HEK293 (cell line): ENCODE measurements around the gene SERTAD3.

Source experiments
- CTCF ChIA-PET: fragments of 350-600 bp; formaldehyde crosslinking; extraction: SDS; loops from one replicate; lab custom pipeline; 2021; ENCODE audit warnings: antibody characterized with exemption; lab: Yijun Ruan, JAX
- POLR2A ChIA-PET: fragments of 300-600 bp; formaldehyde crosslinking; extraction: SDS; loops from one replicate; lab custom pipeline; 2020; ENCODE audit warnings: antibody characterized with exemption, inconsistent platforms; lab: Yijun Ruan, JAX
- H3K27ac ChIP-seq: fragments of 200-500 bp; sonication (Bioruptor generic); 2 replicates; pipeline ENCODE4 v1.5.1; 2014; ENCODE audit warnings: low read depth, low read length, control low read depth, inconsistent platforms; ENCODE audit errors: extremely low read depth
- H3K36me3 ChIP-seq, 2 experiments: fragments of 200-500 bp in 1 of 2; sonication (Bioruptor generic) in 1 of 2; 1 replicate in 1 of 2; 2 replicates in 1 of 2; pipeline ENCODE4 v1.5.1; 2014 to 2017; ENCODE audit warnings: inconsistent platforms in 2 of 2, low read length in 2 of 2; ENCODE audit not compliant: control insufficient read depth in 2 of 2, insufficient read depth in 1 of 2
- H3K4me1 ChIP-seq: fragments of 200-500 bp; sonication (Bioruptor generic); 2 replicates; pipeline ENCODE4 v1.5.1; 2014; ENCODE audit warnings: mild to moderate bottlenecking, low read length, inconsistent platforms; ENCODE audit not compliant: control insufficient read depth, insufficient read depth
- H3K4me3 ChIP-seq: 2 replicates; pipeline ENCODE4 v1.5.1; 2011; ENCODE audit warnings: low read depth, mild to moderate bottlenecking, control low read depth, low read length, moderate library complexity
- H3K9me3 ChIP-seq: fragments of 200-500 bp; sonication (Bioruptor generic); 2 replicates; pipeline ENCODE4 v1.5.1; 2014; ENCODE audit warnings: low read depth, low read length, inconsistent platforms; ENCODE audit not compliant: control insufficient read depth, insufficient read depth
- BCL11A ChIP-seq: fragments of 450-650 bp; formaldehyde crosslinking; IDR thresholded peaks from 2 replicates; pipeline ENCODE4 v1.5.1; 2016; ENCODE audit warnings: low read depth, missing biosample characterization, missing genetic modification characterization
- SALL2 ChIP-seq: fragments of 450-650 bp; formaldehyde crosslinking; IDR thresholded peaks from 2 replicates; pipeline ENCODE4 v1.5.0; 2017; ENCODE audit warnings: missing biosample characterization, mild to moderate bottlenecking, missing genetic modification characterization, borderline replicate concordance
- WT1 ChIP-seq: fragments of 450-650 bp; formaldehyde crosslinking; IDR thresholded peaks from 2 replicates; pipeline ENCODE4 v1.5.1; 2016; ENCODE audit warnings: missing biosample characterization, missing genetic modification characterization
- ZFP69B ChIP-seq: fragments of 450-650 bp; formaldehyde crosslinking; IDR thresholded peaks from 2 replicates; pipeline ENCODE4 v1.5.1; 2016; ENCODE audit warnings: missing biosample characterization, missing genetic modification characterization
- ZNF10 ChIP-seq: fragments of 450-650 bp; formaldehyde crosslinking; IDR thresholded peaks from 2 replicates; pipeline ENCODE4 v1.5.1; 2017; ENCODE audit warnings: missing biosample characterization, missing genetic modification characterization
- ZNF112 ChIP-seq: fragments of 450-650 bp; formaldehyde crosslinking; IDR thresholded peaks from 2 replicates; pipeline ENCODE4 v1.5.0; 2017; ENCODE audit warnings: missing biosample characterization, missing genetic modification characterization
- ZNF202 ChIP-seq: fragments of 450-650 bp; formaldehyde crosslinking; IDR thresholded peaks from 2 replicates; pipeline ENCODE4 v1.5.1; 2016; ENCODE audit warnings: missing biosample characterization, missing genetic modification characterization, borderline replicate concordance
- ZNF211 ChIP-seq: fragments of 450-650 bp; formaldehyde crosslinking; IDR thresholded peaks from 2 replicates; pipeline ENCODE4 v1.5.1; 2016; ENCODE audit warnings: low read depth, missing biosample characterization, missing genetic modification characterization
- ZNF248 ChIP-seq: fragments of 450-650 bp; formaldehyde crosslinking; IDR thresholded peaks from 2 replicates; pipeline ENCODE4 v1.5.1; 2017; ENCODE audit warnings: missing biosample characterization, missing genetic modification characterization
- ZNF335 ChIP-seq: fragments of 450-650 bp; formaldehyde crosslinking; conservative IDR thresholded peaks from 2 replicates; pipeline ENCODE4 v1.5.1; 2016; ENCODE audit warnings: missing biosample characterization, missing genetic modification characterization
- ZNF391 ChIP-seq: fragments of 450-650 bp; formaldehyde crosslinking; IDR thresholded peaks from 2 replicates; pipeline ENCODE4 v1.5.1; 2016; ENCODE audit warnings: low read depth, missing biosample characterization, missing genetic modification characterization, borderline replicate concordance
- ZNF394 ChIP-seq: fragments of 450-650 bp; formaldehyde crosslinking; IDR thresholded peaks from 2 replicates; pipeline ENCODE4 v1.5.1; 2016; ENCODE audit warnings: missing biosample characterization, missing genetic modification characterization, mild to moderate bottlenecking, moderate library complexity, borderline replicate concordance
- ZNF501 ChIP-seq: fragments of 450-650 bp; formaldehyde crosslinking; IDR thresholded peaks from 2 replicates; pipeline ENCODE4 v1.5.1; 2016; ENCODE audit warnings: missing biosample characterization, missing genetic modification characterization
- ZNF571 ChIP-seq: fragments of 450-650 bp; formaldehyde crosslinking; IDR thresholded peaks from 2 replicates; pipeline ENCODE4 v1.5.0; 2017; ENCODE audit warnings: missing biosample characterization, missing genetic modification characterization
- TF ChIP-seq, protein P1 (sequence below): fragments of 450-650 bp; formaldehyde crosslinking; IDR thresholded peaks from 2 replicates; pipeline ENCODE4 v1.5.1; 2017; ENCODE audit warnings: missing biosample characterization, missing genetic modification characterization
- TF ChIP-seq, protein P2 (sequence below): fragments of 450-650 bp; formaldehyde crosslinking; IDR thresholded peaks from 2 replicates; pipeline ENCODE4 v1.5.1; 2016; ENCODE audit warnings: missing biosample characterization, missing genetic modification characterization
- TF ChIP-seq, protein P3 (sequence below): fragments of 450-650 bp; formaldehyde crosslinking; IDR thresholded peaks from 2 replicates; pipeline ENCODE4 v1.5.1; 2016; ENCODE audit warnings: missing biosample characterization, missing genetic modification characterization
- TF ChIP-seq, protein P4 (sequence below): fragments of 450-650 bp; formaldehyde crosslinking; IDR thresholded peaks from 2 replicates; pipeline ENCODE4 v1.5.1; 2017; ENCODE audit warnings: missing biosample characterization, missing genetic modification characterization
- TF ChIP-seq, protein P5 (sequence below): fragments of 450-650 bp; formaldehyde crosslinking; IDR thresholded peaks from 2 replicates; pipeline ENCODE4 v1.5.1; 2017; ENCODE audit warnings: missing biosample characterization, mild to moderate bottlenecking, missing genetic modification characterization, moderate library complexity
- TF ChIP-seq, protein P6 (sequence below): fragments of 450-650 bp; formaldehyde crosslinking; IDR thresholded peaks from 2 replicates; pipeline ENCODE4 v1.5.1; 2017; ENCODE audit warnings: missing biosample characterization, missing genetic modification characterization

The SERTAD3 gene

DNA sequence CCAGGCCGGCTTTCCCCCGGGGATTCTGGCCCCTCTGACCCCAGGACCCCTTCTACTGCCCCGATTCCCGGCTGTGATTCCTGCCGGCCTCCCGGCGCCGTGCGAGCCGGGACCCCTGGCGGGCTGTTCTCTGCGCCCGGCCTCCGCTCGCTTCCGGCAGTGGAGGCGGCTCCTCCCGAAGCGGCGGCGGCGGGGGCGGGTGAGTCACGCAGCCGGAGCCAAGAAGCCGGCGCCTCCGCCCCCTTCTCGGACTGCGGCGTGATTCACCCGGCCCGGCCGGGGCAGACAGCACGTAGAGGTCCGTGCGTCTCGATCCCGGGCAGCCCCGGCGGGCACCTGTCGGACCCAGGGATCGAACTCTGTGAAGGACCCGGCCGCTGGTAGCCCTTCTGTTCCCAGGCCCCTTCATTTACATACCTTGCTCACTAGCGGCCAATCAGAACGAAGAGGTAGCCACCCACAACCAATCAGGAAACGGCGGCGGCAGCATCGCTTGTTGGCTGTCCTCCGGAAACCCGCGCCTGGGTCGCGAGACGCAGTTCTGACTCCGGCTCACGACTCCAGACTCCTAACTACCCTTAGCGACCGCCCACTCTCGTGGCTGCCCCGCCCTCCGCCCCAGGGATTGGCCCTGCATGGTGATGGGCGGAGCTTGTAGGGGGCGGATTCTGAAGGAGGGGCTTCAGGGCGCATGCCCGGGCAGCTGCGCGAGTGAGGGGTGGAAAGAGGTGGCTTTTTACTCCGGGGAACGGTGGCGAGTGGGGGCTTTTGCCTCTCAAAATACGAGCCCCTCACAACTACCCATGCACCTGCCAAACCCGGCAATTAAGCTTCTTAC, 18.5 kb downstream of the SERTAD3 start, which contains the start of gene SERTAD1 (continued):
- TF ChIP-seq, protein P1, sequence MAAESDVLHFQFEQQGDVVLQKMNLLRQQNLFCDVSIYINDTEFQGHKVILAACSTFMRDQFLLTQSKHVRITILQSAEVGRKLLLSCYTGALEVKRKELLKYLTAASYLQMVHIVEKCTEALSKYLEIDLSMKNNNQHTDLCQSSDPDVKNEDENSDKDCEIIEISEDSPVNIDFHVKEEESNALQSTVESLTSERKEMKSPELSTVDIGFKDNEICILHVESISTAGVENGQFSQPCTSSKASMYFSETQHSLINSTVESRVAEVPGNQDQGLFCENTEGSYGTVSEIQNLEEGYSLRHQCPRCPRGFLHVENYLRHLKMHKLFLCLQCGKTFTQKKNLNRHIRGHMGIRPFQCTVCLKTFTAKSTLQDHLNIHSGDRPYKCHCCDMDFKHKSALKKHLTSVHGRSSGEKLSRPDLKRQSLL = 0 out of 2 replicates have a peak, but pooled peaks have one; percentile 28
- no peak for TF ChIP-seq ZNF571 (tag by site-specific recombination)
- TF ChIP-seq, protein P2, sequence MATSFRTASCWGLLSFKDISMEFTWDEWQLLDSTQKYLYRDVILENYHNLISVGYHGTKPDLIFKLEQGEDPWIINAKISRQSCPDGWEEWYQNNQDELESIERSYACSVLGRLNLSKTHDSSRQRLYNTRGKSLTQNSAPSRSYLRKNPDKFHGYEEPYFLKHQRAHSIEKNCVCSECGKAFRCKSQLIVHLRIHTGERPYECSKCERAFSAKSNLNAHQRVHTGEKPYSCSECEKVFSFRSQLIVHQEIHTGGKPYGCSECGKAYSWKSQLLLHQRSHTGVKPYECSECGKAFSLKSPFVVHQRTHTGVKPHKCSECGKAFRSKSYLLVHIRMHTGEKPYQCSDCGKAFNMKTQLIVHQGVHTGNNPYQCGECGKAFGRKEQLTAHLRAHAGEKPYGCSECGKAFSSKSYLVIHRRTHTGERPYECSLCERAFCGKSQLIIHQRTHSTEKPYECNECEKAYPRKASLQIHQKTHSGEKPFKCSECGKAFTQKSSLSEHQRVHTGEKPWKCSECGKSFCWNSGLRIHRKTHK (tag by site-specific recombination) = no peak
- TF ChIP-seq ZNF394 (tag by site-specific recombination) = peak; percentile 74

DNA sequence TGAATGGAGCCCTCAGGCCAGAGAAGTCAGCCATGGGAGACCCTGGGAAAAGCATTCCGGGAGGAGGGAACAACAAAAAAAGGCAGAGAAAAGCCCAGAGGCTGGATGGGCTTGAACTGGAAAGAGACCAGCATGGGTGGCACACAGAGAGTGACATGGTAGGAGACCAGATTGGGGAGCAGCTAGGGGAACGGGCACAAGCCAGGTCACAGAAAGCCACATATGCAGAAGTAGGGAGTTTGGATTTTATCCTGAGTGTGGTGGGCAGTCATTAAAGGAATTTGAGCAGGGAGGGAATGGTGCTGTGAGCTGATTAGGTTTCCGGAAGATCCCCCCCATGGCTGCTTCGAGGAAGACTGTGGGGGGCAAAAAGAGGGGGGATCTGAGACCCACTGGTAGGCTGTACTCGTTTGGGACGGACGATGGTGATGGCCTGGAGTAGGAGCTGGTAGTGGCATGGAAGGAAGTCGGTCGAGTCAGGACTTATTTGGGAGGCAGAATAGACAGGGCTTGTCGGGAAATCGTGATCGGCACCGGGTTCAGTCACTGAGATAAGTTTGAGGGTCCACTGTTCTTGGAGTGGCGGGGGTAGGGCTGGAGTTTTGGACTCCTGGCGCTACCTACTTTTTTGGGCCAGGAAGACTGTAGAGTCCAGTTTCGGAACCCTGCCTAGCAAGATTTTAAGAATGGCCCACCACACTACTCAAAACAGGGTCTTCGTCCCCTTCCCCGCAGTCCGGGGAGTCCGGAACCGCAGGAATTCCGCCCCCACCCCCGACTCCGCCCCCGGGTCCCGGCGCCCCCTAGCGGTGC, 19.3 kb downstream of the SERTAD3 start:
- H3K27ac ChIP-seq = peak overlapping the region; percentile 97
- H3K4me3 ChIP-seq = peak overlapping the region; percentile 67
- H3K36me3 ChIP-seq = peaks cover 13 to 15% of the 10 kb centered on the region in 2 experiments
- POLR2A ChIA-PET = interaction anchor here (0.8 to 9.2 kb wide), 7 partner anchors 14 to 221 kb away, joined by 3 to 428 read pairs (median 4); partner anchors contain the start of genes BLVRB, C19orf47, PLD3 and SERTAD3
- peaks cover 19% of the 10 kb centered on the region for H3K4me1 ChIP-seq
- no peaks in the 10 kb centered on the region for H3K9me3 ChIP-seq
- CTCF ChIA-PET = interaction anchor here (0.5 to 3.2 kb wide), 29 partner anchors 9 to 1437 kb away, joined by 3 to 18 read pairs (median 4); partner anchors contain the start of genes BLVRB and SPTBN4
- TF ChIP-seq ZNF112 (tag by site-specific recombination) (no peak), SALL2 (no peak), ZNF10 (tag by site-specific recombination) (peak; percentile 77; the same call in 1 of the 2 replicates), ZNF211 (tag by site-specific recombination) (no peak), ZNF501 (tag by site-specific recombination) (peak; percentile 35; the same call in 1 of the 2 replicates), WT1 (tag by site-specific recombination) (peak; percentile 63), ZNF248 (tag by site-specific recombination) (no peak; the same call in 1 of the 2 replicates), ZFP69B (tag by site-specific recombination) (peak; percentile 16; the same call in 1 of the 2 replicates), BCL11A (peak; percentile 20; the same call in 1 of the 2 replicates), ZNF391 (tag by site-specific recombination) (peak; percentile 78; the same call in 1 of the 2 replicates), ZNF335 (peak; percentile 52), ZNF202 (tag by site-specific recombination) (no peak)
- TF ChIP-seq, protein P3, sequence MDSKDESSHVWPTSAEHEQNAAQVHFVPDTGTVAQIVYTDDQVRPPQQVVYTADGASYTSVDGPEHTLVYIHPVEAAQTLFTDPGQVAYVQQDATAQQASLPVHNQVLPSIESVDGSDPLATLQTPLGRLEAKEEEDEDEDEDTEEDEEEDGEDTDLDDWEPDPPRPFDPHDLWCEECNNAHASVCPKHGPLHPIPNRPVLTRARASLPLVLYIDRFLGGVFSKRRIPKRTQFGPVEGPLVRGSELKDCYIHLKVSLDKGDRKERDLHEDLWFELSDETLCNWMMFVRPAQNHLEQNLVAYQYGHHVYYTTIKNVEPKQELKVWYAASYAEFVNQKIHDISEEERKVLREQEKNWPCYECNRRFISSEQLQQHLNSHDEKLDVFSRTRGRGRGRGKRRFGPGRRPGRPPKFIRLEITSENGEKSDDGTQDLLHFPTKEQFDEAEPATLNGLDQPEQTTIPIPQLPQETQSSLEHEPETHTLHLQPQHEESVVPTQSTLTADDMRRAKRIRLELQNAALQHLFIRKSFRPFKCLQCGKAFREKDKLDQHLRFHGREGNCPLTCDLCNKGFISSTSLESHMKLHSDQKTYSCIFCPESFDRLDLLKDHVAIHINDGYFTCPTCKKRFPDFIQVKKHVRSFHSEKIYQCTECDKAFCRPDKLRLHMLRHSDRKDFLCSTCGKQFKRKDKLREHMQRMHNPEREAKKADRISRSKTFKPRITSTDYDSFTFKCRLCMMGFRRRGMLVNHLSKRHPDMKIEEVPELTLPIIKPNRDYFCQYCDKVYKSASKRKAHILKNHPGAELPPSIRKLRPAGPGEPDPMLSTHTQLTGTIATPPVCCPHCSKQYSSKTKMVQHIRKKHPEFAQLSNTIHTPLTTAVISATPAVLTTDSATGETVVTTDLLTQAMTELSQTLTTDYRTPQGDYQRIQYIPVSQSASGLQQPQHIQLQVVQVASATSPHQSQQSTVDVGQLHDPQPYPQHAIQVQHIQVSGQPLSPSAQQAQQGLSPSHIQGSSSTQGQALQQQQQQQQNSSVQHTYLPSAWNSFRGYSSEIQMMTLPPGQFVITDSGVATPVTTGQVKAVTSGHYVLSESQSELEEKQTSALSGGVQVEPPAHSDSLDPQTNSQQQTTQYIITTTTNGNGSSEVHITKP (tag by site-specific recombination) = peak; percentile 96
- TF ChIP-seq, protein P4, sequence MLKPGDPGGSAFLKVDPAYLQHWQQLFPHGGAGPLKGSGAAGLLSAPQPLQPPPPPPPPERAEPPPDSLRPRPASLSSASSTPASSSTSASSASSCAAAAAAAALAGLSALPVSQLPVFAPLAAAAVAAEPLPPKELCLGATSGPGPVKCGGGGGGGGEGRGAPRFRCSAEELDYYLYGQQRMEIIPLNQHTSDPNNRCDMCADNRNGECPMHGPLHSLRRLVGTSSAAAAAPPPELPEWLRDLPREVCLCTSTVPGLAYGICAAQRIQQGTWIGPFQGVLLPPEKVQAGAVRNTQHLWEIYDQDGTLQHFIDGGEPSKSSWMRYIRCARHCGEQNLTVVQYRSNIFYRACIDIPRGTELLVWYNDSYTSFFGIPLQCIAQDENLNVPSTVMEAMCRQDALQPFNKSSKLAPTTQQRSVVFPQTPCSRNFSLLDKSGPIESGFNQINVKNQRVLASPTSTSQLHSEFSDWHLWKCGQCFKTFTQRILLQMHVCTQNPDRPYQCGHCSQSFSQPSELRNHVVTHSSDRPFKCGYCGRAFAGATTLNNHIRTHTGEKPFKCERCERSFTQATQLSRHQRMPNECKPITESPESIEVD (tag by site-specific recombination) = no peak
- TF ChIP-seq, protein P5, sequence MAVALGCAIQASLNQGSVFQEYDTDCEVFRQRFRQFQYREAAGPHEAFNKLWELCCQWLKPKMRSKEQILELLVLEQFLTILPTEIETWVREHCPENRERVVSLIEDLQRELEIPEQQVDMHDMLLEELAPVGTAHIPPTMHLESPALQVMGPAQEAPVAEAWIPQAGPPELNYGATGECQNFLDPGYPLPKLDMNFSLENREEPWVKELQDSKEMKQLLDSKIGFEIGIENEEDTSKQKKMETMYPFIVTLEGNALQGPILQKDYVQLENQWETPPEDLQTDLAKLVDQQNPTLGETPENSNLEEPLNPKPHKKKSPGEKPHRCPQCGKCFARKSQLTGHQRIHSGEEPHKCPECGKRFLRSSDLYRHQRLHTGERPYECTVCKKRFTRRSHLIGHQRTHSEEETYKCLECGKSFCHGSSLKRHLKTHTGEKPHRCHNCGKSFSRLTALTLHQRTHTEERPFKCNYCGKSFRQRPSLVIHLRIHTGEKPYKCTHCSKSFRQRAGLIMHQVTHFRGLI (tag by site-specific recombination) = no peak; the same call in 1 of the 2 replicates
- TF ChIP-seq, protein P6, sequence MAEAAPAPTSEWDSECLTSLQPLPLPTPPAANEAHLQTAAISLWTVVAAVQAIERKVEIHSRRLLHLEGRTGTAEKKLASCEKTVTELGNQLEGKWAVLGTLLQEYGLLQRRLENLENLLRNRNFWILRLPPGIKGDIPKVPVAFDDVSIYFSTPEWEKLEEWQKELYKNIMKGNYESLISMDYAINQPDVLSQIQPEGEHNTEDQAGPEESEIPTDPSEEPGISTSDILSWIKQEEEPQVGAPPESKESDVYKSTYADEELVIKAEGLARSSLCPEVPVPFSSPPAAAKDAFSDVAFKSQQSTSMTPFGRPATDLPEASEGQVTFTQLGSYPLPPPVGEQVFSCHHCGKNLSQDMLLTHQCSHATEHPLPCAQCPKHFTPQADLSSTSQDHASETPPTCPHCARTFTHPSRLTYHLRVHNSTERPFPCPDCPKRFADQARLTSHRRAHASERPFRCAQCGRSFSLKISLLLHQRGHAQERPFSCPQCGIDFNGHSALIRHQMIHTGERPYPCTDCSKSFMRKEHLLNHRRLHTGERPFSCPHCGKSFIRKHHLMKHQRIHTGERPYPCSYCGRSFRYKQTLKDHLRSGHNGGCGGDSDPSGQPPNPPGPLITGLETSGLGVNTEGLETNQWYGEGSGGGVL (tag by site-specific recombination) = peak; percentile 100
